HG03097 (cell line): ENCODE results near the gene ADI1.

Experiments
- ATAC-seq: cut with Tn5 transposase; IDR thresholded peaks from one replicate; pipeline ENCODE4 v1.9.1; 2021; ENCODE audit not compliant: unreplicated experiment, low FRiP score

ADI1 gene, protein sequence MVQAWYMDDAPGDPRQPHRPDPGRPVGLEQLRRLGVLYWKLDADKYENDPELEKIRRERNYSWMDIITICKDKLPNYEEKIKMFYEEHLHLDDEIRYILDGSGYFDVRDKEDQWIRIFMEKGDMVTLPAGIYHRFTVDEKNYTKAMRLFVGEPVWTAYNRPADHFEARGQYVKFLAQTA

DNA sequence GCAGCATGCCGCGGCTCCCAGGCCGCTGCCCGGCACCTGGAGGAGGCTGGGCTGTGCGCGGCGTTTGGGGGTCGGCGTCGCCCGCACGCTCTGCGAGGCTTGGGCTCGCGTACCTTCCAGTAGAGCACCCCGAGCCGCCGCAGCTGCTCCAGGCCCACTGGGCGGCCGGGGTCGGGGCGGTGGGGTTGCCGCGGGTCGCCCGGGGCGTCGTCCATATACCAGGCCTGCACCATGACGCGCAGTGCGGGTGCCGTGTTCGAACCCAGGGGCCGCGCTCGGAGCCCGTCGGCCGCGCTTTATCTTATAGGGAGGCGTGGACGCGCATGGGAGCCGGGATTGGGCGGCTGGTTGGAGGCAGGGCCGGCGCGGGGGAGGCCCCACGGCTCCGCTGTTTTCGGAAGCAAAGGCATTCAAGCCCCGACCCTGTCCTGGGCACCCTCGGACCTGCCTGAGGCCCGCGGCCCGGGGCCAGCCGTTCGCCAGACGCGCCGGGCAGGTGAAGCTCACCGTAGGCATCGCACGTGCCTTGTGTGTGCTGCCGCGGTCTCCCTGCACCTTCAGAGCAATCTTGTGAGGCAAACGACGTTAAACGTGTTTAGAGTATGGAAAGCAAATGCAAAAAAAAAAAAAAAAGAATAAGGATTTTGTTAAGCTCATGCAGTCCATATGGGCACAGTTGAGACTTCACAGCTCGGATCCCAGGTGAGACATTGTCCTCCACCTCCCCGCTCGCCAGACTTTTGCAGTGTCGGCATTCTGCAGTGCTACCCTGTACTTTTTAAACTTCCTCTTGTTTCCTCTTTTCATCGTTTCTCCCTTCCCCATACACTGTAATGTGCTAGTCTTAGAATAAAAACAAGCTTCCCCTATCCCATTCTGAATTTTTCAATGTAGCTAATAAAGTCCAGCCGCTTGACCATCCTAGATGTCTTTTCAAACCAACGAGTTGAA is at the start of gene ADI1:
Gene ADI1 (minus strand): TSS at position 277 of the 951 bp plus-strand sequence. CDS start 44 bp downstream, at position 233.
- ATAC-seq: peak; percentile 52

DNA sequence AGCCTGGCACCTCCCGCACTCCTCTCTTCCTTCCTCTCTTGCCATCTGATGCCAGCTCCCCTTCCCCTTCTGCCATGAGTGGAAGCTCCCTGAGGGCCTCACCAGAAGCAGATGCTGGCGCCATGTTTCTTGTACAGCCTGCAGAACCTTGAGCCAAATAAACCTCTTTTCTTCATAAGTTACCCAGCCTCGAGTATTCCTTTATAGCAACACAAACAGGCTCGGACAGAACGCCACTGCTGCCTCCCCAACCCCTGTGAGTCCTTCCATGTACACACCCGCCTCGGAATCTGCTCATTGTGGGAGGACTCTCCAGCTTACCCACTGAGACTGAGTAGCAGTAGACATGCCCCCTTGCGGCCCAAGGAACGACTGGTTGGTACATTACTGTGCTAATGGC is 47.5 kb upstream of the ADI1 start:
- no peak for ATAC-seq

DNA sequence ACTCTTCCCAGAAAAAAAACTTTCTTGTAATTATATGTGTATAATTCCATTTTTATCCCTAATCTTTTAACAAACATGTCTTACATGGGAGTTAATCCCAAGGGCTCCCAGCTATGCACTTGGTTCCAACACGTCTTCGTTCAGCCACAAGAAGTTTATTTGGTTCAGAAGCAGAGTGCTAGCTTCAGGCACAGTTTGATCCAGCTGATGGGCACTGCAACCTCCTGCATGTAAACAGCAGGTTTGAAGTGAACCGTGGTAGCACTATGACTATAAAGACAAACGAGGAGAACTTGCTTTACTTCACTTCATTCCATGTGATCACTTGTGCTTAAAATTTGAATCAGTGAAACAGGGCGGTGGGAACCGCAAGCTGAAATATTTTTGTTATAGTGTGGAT is 45.8 kb upstream of the ADI1 start:
- no peak for ATAC-seq

DNA sequence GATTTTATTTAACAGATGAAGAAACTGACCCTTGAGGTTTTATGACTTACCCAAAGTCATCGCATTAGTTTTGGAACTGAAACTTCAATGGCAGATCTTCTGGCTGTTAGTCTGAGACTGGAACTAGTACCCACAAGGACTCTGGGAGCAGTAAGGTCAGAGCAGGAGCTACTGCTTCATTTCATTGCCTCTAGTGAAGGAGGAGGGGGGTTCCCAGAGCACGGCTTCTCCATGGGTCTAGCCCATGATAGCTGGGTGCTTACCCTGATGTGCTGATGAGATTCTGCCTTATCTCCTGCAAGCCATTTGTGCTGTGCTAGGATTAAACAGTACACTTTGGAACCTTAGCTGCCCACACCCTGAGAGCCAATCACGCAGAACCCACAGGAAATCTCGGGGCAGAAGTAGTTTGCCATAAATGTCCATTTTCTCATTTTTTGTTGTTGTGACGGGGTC is 44.2 kb upstream of the ADI1 start:
- peak; percentile 54 for ATAC-seq

DNA sequence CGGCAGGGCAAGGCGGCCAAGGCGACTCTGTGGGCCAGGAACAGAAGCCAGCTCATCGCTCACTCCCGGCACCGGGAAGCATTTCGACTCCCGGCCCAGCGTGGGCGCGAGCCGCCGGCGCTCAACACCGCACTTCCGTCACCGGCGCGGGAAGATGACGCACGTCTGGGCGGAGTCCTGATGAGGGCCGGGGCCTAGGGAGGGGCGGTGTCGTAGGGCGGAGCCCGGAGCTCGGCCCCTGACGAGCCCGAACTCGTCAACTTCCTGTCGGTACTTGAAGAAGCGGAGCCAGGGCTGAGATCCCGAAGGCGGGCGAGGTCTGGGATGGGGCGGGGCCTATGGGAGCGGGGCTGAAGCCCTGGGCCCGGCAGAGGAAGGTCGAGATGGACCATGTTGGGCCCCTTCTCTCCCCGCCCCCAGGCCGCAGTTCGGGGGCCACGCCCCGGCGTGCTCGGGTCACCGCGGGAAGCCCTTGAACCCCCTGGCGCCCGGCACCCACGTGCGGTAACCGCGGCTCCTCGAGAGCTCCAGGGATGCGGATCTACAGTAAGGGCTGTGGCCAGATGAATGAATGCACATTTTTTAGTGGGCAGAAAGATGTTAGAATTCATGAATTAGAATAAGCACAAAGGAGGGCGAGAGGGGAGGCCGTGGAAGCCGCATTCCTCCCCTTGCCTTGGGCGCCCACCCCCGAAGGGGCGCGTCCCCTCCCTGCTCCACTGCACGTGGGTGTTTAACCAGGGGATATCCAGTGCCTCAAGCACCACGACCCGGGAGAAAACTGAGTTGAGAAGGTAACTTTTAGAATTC is 39.1 kb upstream of the ADI1 start, which contains the start of gene RNASEH1:
Gene RNASEH1 (minus strand): TSS at position 129 of the 810 bp plus-strand sequence. CDS start 73 bp downstream, at position 56.
- ATAC-seq: peak; percentile 98

DNA sequence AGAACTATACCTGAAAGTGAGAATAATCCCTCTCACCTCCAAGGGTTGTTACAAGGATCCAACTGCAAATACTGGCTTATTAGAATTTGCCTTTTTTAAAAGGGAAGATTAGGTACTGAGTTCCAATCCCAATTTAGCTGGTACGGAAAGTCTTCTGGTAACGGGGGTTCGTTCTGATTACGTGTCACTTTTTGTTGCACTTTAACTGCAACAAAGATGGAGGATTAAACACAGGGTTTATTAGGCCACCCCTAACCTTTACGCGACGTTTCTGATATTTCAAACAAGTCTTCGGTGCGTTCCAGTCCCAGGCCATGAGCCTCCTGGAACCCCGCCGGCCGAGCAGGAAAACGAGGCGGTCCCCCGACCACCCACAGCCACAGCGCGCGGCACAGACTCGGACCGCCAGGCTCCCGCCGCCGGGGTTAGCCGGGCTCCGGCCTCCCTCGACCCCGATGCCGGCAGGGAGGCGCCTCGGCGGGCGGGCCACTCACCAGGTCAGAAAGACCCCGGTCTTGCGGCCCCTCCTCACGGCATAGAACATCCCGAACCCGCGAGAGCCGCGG is 38.4 kb upstream of the ADI1 start:
- ATAC-seq: peak; percentile 26

DNA sequence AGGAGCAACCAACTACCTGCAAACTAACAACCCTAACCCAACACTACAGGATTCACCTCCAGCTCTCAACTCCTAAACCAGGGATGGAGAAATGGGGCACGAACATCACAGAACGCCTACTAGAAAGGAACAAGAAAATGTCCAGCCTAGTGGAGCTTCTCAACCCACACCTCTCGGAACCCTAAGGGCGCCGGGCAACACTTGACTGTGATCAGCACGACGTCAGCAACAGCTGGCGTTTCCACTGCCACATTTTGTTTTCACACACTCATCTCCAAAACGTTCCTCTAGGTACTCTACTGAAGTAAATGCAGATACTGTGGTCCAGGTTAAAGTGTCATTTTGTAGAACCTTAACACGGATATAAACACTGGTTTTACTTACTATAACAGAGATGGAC is 34.6 kb upstream of the ADI1 start:
- no peak for ATAC-seq

DNA sequence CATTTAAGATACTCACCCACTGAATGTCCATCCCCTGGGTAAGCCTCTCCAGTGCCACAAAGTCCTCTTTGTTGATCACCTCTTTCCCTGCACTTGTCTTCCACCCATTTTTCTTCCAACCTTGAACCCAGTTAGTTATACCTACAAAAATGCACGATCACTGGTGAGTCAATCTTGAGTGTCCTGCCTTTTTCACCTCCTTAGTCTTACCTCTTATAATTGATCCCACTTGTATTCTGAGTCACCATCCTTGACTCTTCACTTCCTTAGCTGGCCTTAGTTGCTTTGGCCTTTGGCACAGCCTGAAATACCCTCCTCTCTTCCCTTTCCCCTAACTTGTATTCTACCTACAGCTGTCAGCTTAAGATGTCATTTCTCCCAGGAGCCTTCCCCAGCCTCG is 28.6 kb upstream of the ADI1 start:
- ATAC-seq: no peak

DNA sequence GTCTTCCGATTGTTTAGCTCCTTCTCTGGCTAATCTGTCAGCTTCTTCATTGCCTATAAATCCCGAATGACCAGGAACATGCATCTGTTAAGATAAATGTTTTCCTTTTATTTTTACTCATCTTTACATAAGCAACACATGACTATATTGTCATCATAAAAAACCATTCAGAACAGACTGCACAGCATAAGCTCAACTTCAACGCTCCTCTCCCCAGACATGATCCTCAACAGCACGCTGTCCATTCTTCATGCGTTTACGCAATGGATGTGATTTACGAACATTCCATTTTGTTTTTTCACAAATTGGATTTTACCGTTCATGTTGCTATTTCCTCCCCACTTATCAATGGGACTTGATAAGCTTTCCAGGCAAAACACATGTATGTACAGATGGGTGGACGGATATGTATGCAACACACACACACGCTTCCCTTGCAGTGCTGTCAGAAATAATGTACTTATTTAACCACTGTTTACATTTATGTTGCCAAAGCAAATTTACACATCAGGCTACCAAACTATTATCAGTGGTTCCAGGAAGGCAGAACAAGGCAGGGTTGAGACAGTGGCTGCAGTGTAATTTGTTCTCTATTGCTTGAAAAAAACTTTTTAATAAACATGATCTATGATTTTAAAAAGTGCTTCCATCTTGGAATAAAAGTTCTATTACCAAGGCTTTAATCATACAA is 26.6 kb upstream of the ADI1 start:
- ATAC-seq: no peak

DNA sequence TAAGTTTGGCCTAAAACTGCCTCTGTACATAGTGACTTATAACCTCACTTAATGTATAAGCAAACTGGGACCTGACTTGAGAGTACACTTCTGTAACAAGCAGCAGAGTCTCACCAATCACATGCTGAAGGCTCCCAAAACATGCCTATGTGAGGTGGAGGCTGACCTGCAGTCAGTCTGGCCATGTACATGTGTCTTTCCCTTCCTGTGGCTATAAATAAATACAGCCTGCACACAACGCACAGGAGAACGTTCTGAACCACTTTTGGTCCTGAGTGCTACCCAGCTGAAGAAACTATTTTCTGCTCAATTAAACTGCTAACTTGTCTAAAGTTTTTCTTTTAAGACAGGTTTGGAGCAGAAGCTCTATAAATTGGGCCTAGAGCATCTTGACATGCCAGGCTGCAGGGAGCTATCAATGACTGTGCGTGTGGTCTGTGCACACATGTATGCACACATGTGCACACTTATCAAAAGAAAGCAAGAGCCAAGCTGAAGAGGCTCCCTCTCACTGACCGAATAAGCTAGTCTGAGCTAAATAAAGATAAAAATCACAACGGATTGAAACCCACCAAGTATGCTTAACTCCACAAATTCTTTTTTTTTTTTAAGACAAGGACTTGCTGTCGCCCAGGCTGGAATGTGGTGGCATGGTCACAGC is 23.8 kb upstream of the ADI1 start:
- no peak for ATAC-seq

DNA sequence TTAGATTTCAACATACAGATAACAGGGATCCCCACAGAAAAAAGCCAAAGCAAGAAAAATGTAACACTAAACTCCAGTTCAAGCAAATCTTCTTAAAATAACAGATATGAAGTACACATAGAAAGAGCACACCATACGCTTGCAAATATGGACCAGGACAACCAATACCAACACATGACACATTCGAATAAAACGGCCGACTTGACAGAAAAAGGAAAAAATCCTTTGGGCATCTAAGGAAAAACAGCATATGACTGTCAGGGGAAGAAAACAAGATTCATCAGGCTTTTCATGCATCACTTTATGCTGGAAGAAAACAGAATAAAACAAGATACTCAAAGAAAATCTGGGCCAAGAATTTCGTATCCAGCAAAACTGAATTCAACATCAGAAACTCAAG is 22.8 kb upstream of the ADI1 start:
- ATAC-seq: no peak

DNA sequence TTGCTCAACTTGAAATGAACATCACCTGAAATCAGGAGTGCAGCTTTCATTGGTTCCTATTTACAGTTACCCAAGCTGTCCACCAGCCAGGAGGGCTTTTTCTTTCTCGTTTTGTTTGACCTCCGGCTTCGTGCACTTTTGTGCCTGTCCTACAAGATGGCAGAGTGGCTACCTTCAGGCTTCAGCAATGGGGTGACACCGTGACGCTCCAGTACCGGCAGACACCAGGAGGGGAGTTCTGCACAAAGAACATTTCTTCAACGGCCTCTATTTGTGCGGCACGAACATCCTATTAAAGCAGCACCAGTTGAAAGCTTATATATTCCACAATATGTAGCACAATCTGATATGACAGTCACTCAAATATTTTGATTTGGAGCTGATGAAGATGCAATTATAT is 20.5 kb upstream of the ADI1 start:
- ATAC-seq: no peak

DNA sequence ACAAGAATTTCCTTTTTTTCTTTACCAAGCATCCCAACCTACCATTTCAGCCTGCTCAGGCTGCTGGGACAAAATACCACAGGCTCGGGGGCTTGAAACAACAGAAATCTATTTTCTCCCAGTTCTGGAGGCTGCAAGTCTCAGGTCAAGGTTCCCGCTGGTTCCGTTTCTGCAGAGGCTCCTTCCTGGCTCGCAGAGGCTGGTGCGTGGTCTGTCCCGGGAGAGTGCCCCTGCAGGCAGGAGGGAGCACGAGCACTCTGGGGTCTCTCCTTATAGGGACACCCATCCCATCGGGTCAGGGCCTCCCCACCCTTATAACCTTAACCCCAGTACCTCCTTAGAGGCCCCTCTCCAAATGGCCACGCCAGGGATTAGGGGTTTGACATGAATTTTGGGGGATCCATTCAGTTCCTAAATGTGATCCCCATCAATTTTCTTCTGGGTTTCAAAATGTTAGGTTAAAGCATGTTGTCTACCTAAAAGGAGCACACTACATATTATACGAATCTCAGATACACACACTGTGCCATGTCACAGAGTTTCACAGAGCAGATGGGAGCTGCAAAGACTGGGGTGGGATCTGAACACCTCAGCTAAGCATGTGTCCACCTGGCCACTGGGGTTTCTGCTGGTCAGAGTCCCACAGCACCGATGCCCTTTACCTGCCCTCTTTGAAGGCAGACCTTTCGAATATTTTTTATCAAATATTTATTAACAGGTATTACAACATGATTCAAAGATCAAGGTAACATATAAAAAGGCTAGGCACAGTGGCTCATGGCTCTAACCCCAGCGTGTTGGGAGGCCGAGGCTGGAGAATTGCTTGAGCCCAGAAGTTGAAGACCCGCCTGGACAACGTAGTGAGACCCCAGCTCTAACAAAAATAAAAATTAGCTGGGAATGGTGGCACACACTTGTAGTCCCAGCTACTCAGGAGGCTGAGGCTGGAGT is 17.6 kb upstream of the ADI1 start:
- ATAC-seq: no peak

DNA sequence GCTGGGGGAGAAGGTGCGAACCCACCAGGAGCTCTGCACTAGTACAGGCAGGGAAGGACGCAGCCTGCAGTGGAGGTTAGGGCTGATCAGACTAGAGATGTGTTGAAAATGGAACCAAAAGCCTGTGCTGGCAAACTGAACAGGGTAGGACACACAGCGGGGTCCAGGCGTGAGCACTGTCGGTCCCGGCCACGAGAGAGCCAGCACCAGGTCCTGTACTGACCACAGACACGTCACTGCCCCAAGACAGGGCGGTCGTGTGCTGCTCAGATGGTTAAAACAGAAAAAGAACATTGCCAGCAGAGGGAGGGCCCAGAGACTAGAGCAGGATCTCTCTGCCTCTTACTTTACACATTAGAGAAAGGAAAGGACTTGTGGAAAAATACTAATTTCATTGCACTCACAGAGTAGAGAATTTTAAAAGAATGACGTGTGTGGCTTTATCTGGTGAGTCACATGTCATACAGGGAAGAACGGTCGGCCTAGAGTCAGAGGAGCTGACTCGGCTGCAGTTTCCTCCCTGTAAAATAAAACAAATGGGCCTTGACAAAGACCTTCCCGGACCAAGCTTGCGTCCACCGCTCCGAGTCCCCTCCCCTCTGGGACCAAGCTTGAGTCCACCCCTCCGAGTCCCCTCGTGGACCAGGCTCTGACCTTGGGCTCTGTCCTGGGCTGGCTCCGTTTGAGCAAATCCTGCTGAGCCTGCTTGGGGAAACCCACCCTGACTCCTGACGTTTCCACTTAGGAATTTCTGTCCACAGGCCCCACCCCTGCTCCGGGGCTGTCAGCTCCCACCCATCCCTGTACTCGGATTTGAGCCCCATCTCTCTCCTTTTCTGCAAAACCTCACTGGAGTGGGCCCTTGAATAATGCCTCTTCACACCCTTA is 16.7 kb upstream of the ADI1 start:
- no peak for ATAC-seq

DNA sequence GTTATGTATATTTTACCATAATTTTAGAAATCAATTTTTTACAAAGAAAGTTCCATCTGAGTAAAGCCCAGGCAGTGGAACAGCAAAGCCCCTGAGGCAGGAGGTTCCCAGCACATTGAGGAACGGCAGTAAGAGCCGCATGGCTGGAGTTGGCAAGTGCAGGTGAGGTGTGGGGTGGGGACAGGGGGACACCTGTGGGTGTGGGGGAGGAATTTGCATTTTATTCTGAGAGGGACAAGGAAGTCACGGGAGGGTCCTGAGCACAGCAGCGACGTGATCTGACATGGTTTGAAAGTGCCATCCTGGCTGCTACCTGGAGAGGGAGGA is 16.1 kb upstream of the ADI1 start:
- ATAC-seq: no peak

DNA sequence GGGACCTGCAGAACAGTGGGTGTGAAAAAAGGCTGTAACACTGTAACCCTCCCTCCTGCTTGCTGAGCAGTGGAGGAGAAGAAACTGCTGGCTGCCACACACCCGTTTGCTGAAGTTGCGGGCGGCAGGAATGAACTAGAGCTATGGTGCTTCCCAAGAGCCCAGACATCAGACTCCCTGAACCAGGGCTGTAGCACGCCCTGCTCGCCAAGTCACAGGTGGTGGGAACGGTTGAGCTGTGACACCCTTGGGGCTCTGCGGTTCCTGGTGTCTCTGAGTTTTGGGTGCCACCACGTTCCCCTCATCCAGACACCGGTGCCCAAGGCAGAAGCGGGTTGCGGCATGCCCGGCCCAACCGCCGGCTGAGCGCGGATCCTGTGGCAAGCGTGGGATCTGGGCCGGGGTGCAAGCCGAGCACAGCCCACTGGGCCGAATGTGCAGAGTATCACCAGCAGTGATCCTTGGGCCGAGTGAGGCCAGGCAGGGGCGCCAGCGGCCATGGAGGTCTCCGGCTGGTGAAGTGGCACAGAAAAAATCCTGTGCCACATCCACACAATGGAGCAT is 15.0 kb upstream of the ADI1 start:
- ATAC-seq: no peak

DNA sequence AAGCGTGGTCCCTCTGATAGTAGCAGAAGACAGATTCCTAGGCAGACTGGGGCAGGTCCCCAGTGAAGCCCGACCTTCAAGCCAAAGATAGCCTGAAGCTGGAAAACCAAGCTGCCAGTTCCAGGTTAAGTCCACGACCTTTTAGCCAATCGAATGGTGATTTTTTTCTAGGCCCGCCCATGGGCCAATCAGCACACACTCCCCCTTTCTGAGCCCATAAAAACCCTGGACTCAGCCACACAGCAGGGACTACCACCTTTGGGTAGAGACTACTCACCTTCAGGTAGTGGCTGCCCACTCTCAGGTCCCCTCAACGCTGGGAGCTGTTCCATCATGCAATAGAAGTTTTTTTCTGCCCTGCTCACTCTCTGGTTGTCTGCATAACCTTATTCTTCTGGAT is 14.5 kb upstream of the ADI1 start:
- no peak for ATAC-seq
